ENCODE data around the gene HIBADH. TPM values are rescaled to one million over a fixed set of nuclear protein-coding genes. Genes with fewer than 3 reads are reported as not detected.
A peak's percentile ranks its signal among the peaks of the same experiment; 100 is the strongest.

The HIBADH gene
- total RNA-seq, 2 donors from 2014 or later: 28.2 to 44.4 TPM

DNA sequence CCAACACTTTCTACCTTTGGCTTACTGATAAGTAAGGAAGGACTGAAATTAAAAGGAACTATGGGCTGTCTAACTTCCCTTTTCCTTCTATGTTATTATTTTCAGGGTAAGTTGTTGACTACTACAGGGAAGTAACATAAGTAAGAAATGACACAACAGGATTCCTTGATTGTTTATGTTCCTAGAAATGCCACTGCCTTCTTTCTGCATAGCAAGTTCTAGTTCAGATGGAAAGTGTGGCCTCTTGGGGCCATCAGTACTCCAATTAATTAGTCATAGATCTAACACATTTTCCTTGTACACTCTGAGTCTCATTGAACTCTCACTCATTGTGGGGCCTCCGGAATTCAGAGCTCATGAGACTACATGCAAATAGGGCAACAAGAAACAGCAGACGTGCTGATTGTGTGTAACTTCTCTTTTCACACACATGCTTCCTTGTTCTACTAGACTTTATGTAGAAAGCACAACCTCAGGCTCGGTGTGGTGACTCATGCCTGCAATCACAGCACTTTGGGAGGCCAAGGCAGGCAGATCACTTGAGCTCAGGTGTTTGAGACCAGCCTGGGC, 35.3 kb upstream of the HIBADH start:
- peaks cover 3% of the 10 kb centered on the region for H3K4me1 ChIP-seq
- H3K36me3 ChIP-seq: no peaks in the 10 kb centered on the region
- peak overlapping the region; percentile 77 for H3K27ac ChIP-seq
- no peaks in the 10 kb centered on the region for H3K9me3 ChIP-seq
- TF ChIP-seq, protein P1, sequence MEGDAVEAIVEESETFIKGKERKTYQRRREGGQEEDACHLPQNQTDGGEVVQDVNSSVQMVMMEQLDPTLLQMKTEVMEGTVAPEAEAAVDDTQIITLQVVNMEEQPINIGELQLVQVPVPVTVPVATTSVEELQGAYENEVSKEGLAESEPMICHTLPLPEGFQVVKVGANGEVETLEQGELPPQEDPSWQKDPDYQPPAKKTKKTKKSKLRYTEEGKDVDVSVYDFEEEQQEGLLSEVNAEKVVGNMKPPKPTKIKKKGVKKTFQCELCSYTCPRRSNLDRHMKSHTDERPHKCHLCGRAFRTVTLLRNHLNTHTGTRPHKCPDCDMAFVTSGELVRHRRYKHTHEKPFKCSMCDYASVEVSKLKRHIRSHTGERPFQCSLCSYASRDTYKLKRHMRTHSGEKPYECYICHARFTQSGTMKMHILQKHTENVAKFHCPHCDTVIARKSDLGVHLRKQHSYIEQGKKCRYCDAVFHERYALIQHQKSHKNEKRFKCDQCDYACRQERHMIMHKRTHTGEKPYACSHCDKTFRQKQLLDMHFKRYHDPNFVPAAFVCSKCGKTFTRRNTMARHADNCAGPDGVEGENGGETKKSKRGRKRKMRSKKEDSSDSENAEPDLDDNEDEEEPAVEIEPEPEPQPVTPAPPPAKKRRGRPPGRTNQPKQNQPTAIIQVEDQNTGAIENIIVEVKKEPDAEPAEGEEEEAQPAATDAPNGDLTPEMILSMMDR (IDR thresholded peaks at IDR 0.05): no peak
- H3K4me3 ChIP-seq: no peak overlapping the region
- intact Hi-C loops (cut with DNase I): no loop called here
- H3K27me3 ChIP-seq: no peaks in the 10 kb centered on the region
- DNase-seq: peak; percentile 66
- H3K9ac ChIP-seq (ENCODE audit: low read depth in 2 of 2, low read length in 2 of 2): no peak overlapping the region

DNA sequence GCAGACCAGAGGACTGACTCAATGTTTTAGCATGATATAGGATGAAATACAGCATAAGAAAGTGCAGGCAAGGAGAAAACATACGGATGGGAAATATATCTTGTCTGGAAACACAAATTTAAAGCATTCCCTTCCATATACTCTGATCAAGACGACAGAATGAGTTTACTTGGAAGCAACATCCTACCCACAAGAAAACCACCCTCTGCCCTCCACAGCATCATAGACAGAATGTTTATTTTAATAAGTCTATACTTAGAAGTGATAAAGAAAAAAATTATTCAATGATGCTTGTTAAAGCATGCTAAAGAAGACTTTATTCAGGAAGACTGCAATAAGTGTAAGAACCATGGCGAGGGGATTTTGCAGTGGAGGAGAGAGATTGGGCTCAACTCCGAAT, 32.4 kb upstream of the HIBADH start:
- Histone ChIP-seq H3K27me3 (no peaks in the 10 kb centered on the region), H3K27ac (no peak overlapping the region), H3K36me3 (no peaks in the 10 kb centered on the region), H3K4me3 (no peak overlapping the region), H3K9ac (ENCODE audit: low read depth in 2 of 2, low read length in 2 of 2) (no peak overlapping the region), H3K4me1 (peaks cover 3% of the 10 kb centered on the region), H3K9me3 (no peaks in the 10 kb centered on the region)
- TF ChIP-seq, protein P1 (IDR thresholded peaks at IDR 0.05): no peak
- no peak for DNase-seq
- intact Hi-C loops (cut with DNase I): no loop called here

DNA sequence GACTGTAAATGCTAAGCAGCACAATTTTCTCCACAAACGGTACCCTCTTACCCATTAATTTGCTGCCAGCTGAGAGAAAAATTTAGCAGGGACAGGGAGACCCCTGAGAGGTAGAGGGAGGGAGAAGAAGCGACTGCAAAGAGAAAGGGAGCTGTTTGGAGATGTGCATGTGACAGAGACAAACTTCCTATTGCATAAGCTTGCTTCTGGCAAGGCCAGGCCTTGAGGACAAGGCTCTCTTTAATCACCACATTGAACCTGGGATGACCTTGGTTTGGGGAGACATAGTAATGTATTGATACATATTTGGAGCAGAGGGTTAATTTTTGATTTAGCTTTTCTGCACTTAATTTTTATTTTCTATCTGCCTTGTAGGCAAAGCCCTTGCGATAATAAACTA, 31.1 kb upstream of the HIBADH start:
- no peak overlapping the region for H3K4me3 ChIP-seq
- H3K4me1 ChIP-seq: peaks cover 3% of the 10 kb centered on the region
- no peaks in the 10 kb centered on the region for H3K27me3 ChIP-seq
- intact Hi-C loops (cut with DNase I): no loop called here
- no peaks in the 10 kb centered on the region for H3K9me3 ChIP-seq
- H3K9ac ChIP-seq (ENCODE audit: low read depth in 2 of 2, low read length in 2 of 2): no peak overlapping the region
- DNase-seq: no peak
- TF ChIP-seq, protein P1 (IDR thresholded peaks at IDR 0.05): no peak
- H3K27ac ChIP-seq: no peak overlapping the region
- no peaks in the 10 kb centered on the region for H3K36me3 ChIP-seq

DNA sequence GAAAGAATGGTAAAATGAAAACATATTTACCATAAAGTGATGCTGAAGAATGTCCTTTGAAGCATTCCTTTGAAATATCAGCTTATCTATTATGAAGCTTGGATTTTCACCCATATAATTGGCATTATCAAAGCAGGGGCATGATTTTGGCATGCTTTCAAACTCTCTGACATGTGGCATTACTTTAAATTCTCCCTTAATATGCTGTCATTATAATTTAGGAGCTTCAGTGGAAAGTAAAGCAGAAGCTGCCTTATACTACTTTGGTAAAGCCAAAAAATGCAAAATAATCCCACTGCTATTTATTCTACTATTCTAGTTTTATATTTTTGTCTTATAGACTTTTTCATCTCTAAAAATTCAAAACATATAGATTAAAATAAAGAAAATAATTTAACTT, 28.0 kb upstream of the HIBADH start:
- H3K4me1 ChIP-seq: no peaks in the 10 kb centered on the region
- DNase-seq: no peak
- no peak overlapping the region for H3K4me3 ChIP-seq
- H3K9me3 ChIP-seq: no peaks in the 10 kb centered on the region
- no peaks in the 10 kb centered on the region for H3K27me3 ChIP-seq
- TF ChIP-seq, protein P1 (IDR thresholded peaks at IDR 0.05): no peak
- intact Hi-C loops (cut with DNase I): no loop called here
- H3K27ac ChIP-seq: no peak overlapping the region
- no peak overlapping the region for H3K9ac ChIP-seq (ENCODE audit: low read depth in 2 of 2, low read length in 2 of 2)
- H3K36me3 ChIP-seq: no peaks in the 10 kb centered on the region

DNA sequence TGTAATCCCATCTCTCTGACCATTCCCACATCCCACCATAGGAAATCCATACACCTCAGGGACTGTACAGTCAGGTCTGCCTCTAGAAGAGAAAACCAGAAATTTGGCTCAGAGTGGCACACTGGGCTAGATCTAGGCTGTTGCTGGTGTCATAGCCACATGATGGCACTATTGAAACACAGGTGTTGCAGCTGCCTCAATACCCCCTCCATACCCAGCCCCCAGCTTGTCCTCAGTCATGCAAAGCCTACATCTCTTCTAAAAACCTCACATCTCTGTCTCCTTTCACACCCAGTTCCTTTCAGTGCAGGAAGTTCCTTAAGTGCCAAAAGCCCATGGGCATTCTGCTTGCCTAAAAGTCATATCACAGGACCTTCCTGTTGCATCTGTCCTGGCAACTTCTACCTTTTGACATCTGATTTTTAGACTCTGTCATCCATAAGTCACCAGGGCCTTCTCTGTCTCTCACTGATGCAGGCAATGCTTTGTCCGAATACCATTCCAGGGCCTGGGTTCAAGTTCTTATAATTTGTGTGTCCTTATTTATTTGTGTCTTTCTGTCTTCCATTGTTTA, 27.0 kb upstream of the HIBADH start:
- H3K36me3 ChIP-seq: no peaks in the 10 kb centered on the region
- peak; percentile 25 for DNase-seq
- H3K9ac ChIP-seq (ENCODE audit: low read depth in 2 of 2, low read length in 2 of 2): no peak overlapping the region
- no peak overlapping the region for H3K27ac ChIP-seq
- no peak overlapping the region for H3K4me3 ChIP-seq
- TF ChIP-seq, protein P1 (IDR thresholded peaks at IDR 0.05): peak; percentile 32
- no peaks in the 10 kb centered on the region for H3K27me3 ChIP-seq
- no peaks in the 10 kb centered on the region for H3K9me3 ChIP-seq
- no peaks in the 10 kb centered on the region for H3K4me1 ChIP-seq
- intact Hi-C loops (cut with DNase I): loop anchor here (5.0 to 10.0 kb wide), 3 partner anchors 85 to 333 kb away; no protein-coding TSS in a partner anchor
